GM19468 (cell line): Measurements from ENCODE around the gene JUP.

Experiments used
- ATAC-seq: cut with Tn5 transposase; IDR thresholded peaks from one replicate; pipeline ENCODE4 v1.9.1; 2021; ENCODE audit warnings: mild to moderate bottlenecking, moderate library complexity, moderate number of reproducible peaks; ENCODE audit not compliant: unreplicated experiment; ENCODE audit errors: extremely low read depth

The JUP gene

GRCh38 chr17:41730479-41730878, 56.0 kb downstream of the JUP start:
- ATAC-seq, result no peak

- ATAC-seq, result no peak
Measured at GRCh38 chr17:41728056-41728455, 58.5 kb downstream of the JUP start.

GRCh38 chr17:41725134-41725533, 61.4 kb downstream of the JUP start:
- ATAC-seq, result no peak

- no peak for ATAC-seq
Measured at GRCh38 chr17:41724476-41725050, 61.9 kb downstream of the JUP start.

- ATAC-seq, result no peak
Measured at GRCh38 chr17:41723801-41724475, 62.6 kb downstream of the JUP start.

GRCh38 chr17:41722231-41722630, 64.3 kb downstream of the JUP start:
- no peak for ATAC-seq

GRCh38 chr17:41718287-41718645, 68.2 kb downstream of the JUP start:
- no peak for ATAC-seq

GRCh38 chr17:41717408-41718286, 68.9 kb downstream of the JUP start:
- ATAC-seq, result no peak

- ATAC-seq, result no peak
Measured at GRCh38 chr17:41711669-41712400, 74.7 kb downstream of the JUP start, which contains the start of gene GAST. TSS of gene GAST (plus strand) at chr17:41712331. CDS start at chr17:41715437, 3,106 bp downstream.

- ATAC-seq, result no peak
Measured at GRCh38 chr17:41710472-41711090, 75.9 kb downstream of the JUP start.

- no peak for ATAC-seq
Measured at GRCh38 chr17:41707803-41708669, 78.5 kb downstream of the JUP start.

- no peak for ATAC-seq
Measured at GRCh38 chr17:41705271-41705991, 81.1 kb downstream of the JUP start.
